GM04504 (cell line): Measurements from ENCODE around the gene KIAA1217.
"Not testable (repeated sequence)": the region's sequence is repeated elsewhere in the genome, so short reads cannot be mapped to it uniquely, and the experiment has no call there.

Experiments used
- DNase-seq: peaks from one replicate; pipeline ENCODE4 v3.0.0-alpha.2; 2012; ENCODE audit warnings: low read depth

KIAA1217 gene

DNA sequence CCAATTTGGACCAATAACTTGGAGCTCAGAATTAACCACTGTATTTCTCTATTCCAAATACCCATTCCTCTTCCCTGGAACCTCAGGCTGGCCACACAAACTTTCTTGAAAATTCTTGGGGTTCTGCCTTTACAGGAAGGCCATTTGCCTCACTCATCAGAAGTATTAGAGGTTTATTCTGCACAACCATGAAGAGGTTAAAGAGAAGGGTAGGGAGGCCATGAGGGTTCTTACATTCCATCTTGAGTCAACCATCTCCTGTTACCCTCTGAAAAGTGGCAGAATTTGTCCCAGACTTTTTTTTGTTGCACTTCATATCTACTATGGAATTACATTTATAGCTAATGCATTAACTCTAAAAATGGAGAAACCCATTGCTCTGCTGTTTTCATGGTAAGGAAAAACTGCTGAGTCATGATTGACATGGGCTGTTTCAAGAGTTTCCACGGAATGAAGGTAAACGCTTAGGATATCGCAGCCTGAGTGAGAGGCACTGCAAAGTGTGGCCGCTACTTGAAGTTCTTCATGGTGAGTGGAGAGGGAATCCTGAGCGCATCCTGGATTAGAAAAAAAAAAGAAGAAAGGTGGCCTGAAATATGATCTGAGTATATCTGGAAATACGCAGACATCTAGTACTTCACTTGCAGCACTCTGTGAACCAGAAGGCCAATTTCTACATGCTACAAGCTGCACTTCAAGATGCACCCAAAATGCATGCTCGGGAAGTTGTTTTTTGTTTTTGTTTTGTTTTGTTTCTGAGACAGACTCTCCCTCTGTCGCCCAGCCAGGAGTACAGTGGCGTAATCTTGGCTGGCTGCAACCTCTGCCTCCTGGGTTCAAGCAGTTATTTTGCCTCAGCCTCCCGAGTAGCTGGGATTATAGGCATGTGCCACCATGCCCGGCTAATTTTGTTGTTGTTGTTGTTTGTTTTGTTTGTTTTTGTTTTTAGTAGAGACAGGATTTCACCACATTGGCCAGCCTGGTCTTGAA is 83.7 kb downstream of the KIAA1217 start:
- no peak for DNase-seq

DNA sequence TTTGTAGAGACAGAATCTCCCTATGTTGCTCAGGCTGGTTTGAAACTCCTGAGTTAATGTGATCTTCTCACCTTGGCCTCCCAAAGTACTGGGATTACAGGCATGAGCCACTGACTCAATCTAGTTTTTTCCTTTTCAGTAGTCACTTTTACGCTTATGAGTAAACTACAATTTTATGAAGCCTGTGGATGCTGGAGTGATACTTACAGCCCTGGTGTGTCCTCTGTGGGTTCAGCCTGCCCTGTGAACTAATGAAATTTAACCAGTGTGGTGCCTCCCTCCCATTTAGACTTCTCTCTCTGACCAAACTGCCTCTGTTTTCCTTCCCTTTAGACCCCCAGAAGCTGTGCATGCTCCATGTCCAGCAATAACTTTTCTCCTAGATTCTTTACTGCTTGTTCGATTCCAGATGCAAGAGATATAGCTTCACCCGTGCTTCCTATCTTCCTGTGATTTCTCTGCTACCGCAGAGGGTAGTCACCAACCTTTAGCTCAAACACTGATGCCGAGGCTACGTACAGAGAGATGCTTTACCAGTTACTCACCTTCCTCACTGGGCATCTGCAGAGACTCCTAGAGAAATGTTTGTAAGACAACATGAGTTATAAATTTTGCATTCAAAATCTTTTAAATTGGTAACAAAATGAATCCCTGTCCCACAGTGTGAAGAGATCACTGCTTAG is 90.8 kb downstream of the KIAA1217 start:
- DNase-seq: no peak

GRCh38 chr10:24303522-24304310 is 94.8 kb downstream of the KIAA1217 start:
- DNase-seq: no peak

DNA sequence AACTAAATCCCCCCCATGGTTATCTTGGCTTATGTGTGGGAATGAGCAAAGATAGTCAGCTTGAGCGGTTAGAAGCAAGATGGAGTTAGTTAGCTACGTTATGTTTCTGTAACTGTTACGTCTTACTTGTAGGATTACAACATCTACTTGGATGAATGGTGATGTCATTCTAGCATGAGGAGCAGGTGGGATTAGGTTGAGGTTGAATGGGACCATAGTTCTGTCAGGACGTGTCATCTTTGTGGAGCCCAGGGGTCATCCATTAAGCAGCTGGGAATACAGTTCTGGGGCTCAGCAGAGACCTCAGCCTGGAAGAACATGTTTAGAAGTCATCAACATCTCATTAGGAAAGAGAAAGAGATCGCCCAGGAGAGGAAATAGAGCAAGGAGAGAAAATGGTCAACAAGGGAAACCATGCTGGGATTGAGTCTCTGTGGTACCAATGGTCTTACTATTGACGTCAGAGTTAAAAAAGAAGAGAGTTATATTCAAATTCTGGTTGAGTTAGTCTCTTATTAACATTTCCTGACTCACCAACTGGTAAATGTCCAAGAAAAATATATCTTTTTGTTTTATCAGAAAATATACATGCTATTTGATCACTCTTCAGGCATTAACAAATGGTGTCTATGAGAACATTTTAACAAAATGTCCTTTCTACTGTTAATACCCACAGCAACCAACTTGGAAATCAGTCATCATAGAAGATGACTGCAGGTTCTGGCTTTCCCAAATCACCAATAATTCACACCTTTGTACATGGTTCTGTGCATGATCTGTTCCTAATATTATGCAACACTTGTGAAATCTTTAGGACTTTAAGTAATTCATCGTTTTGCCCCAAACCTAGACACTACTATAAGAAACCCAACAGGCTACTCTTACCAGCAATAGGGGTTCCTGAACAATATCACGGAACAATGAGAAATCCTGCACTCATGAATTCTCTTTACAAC is 96.9 kb downstream of the KIAA1217 start:
- no peak for DNase-seq

GRCh38 chr10:24306507-24306875 is 97.6 kb downstream of the KIAA1217 start:
- no peak for DNase-seq

GRCh38 chr10:24307116-24307515 is 98.2 kb downstream of the KIAA1217 start:
- no peak for DNase-seq

DNA sequence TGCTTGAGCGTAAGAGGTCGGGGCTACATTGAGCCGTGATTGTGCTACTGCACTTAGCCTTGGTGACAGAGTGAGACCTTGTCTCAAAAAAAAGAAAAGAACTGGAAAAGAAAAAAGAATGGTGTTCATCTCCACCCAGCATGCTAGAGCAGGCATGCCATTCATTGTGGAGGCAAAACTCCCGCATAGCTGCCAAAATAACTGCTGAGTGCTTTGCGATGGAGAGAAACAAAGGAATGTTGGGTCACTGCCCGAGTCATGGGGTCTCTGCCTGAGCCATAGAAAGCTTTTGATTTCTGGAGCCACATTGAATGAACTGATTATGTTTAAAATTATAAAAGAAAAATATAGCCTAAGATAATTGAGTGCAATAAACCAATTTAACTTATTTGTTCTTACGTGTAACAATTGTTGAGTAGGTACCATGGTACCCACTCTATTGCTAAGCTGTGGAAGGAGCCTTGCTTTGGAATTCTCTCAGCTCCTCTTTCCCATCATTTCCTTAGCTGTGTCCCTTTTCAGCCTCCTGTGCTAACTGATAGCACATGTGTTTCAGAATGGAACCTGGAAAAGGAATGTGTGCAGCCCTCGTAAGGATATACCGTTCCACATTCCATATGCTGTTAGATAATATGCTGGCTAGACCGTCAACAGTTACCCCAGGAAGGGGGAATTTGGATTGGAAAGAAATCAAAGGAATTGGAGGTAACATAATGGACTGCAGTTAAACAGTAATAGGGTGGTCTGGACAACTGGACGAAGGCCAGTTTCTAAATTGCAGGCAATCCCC is 99.0 kb downstream of the KIAA1217 start:
- no peak for DNase-seq

GRCh38 chr10:24310104-24310503 is 101.2 kb downstream of the KIAA1217 start:
- no peak for DNase-seq

DNA sequence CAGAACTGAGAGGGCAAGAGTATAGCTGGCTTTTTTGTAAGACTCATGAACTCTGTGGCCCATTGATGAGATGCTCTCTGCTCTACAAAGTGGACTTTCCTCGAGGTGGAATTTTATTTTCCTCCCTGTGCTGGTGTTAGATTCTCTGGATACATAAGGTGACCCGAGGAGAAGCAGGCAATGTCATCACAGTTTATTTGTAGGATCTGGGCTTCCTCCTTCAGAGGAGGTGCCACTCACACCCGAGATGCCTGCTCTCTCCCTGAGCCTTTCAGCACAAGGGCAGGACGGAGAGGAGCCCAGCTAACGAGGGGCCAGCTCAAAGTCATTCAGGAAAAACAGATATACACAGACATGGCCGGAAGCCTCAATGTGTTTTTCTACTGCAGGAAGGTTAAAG is 103.0 kb downstream of the KIAA1217 start:
- no peak for DNase-seq

DNA sequence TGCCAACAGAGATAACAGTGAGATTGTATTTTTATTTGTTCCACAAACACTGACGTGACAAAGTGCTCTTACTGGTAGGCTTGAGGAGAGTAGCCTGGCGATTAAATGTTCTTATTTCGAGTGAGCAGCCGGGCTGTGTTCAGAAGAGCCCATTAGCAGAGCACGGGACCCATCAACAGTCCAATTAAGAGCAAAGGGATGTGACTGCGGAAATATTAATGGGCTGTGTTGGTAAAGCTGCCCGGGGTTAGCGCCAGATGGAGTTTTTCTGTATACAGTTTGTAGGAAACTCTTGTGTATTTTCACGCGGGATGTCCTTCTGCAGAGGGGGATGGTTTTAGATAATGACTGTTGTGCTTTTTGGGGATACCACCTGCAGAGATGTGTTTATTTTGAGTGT is 104.3 kb downstream of the KIAA1217 start:
- DNase-seq: no peak

DNA sequence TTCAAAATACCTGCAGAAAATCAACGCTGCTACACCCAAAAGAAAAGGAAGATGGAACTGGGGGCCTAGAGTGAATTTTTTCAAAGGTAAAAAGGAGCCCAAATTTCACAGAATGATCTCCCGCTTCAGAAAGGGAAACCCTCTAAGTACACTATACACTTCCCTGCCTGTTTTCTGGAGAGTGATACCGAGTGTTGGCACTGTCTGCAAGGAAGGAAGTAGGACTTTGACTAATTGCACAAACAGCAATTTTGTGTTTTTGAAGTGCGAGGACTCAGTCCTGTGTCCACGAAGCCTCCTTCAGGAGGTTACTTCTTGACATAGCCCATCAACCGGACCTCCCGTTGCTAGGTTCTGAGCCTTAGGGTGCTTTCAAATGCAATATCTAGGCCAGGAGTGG is 106.3 kb downstream of the KIAA1217 start:
- no peak for DNase-seq

DNA sequence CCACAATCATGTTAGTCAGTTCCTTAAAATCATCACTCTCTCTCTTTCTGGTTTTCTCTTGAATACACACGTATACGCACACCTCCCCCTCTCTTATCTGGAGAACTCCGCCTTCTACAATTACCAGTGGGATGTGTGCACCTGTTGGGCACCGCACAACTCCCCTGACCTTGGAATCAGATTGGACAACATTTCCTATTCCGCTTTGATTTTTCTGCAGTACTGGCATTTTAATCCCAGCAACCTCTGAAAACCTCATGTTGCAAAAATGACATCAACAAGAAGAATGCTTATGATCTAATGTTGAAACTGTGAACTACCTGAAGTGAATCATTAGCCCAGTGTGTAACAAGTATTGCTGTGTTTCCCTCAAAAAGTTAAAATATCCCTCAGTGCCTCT is 109.6 kb downstream of the KIAA1217 start:
- no peak for DNase-seq

DNA sequence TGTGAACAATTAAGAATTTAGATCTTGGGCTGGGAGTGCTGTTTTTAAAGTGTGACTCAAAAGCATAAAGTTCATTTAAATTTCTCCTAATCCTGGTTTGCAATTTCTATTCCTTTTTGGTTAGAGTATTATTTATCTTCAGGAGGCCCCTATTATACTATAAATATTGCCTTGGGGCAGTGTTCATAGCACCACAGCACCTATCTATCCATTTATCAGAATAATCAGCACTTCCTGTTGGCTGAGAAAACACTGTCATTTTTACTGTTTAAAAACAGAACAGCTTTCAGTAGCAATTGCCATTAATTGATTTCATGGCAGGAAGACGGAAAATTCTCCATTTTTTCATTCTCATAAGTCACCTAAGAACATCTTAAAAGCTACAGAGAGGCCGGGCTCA is 111.4 kb downstream of the KIAA1217 start:
- no peak for DNase-seq

DNA sequence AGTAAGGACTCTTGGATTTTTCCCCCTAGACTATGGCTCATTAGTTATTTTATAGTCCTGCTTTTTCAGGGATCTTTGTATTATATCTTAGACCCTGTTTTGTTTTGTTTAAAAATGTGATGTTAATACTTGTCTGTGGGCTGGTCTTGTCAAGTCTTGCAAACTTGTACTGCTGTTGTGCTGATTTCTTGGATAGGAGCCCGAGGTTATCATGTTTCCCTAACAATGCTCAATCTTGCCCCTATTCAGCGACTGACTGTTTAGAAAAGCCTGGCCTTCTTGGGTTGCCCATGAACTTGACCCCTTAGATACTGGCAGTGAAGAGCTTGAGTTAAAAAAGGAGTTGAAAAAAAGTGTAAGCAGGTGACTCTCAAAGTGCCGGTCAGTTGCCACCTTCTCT is 115.7 kb downstream of the KIAA1217 start:
- no peak for DNase-seq

DNA sequence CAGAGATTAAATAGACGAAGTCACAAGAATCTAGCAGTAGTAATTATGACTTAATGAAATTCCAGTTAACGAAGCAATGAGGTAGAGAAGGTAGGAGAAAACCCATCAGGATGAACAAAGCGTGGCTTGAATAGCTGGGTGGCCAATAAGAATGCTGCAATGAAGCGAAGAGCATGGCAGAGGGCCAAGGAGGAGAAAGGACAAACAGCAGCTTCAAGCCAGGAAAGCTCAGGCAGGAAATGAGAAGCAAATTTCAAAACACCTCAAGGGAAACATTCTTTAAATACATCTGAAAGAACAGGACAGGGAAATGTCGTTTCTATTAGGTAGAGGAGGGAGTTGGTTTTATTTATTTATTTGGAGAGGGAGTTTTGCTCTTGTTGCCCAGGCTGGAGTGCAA is 122.5 kb downstream of the KIAA1217 start:
- no peak for DNase-seq

GRCh38 chr10:24333736-24334135 is 124.8 kb downstream of the KIAA1217 start:
- no peak for DNase-seq

GRCh38 chr10:24334279-24334939 is 125.5 kb downstream of the KIAA1217 start:
- no peak for DNase-seq

- not testable (repeated sequence) for DNase-seq
Measured at GRCh38 chr10:24337723-24338122, 128.8 kb downstream of the KIAA1217 start.

DNA sequence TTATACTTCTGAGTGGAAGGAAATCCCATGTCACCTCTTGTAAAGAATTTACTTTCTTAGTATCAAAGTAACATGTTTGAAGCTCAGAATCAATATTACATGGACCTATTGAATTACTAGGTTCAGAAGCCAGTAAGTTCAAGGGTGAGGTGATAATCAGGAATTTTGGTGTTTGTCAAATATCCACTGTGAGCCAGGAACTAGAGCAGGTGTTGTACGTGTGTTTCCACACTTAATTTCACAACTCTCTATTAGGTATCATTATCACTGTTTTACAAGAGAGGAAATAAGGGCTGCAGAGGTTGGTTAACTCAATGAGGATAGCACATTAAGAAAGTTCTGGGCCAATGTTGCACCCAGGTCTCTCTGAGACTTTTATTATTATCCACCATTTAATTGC is 130.4 kb downstream of the KIAA1217 start:
- no peak for DNase-seq

GRCh38 chr10:24340446-24340845 is 131.5 kb downstream of the KIAA1217 start:
- no peak for DNase-seq
